IPS-11a (cell line): ENCODE data around the gene MARCHF10.
"Not testable (repeated sequence)": the region's sequence is repeated elsewhere in the genome, so short reads cannot be mapped to it uniquely, and the experiment has no call there.

Source experiments
- H3K4me3 ChIP-seq: one replicate; pipeline ENCODE4 v1.5.1; 2013; ENCODE audit warnings: low read depth, low read length, control low read depth

Gene MARCHF10

DNA sequence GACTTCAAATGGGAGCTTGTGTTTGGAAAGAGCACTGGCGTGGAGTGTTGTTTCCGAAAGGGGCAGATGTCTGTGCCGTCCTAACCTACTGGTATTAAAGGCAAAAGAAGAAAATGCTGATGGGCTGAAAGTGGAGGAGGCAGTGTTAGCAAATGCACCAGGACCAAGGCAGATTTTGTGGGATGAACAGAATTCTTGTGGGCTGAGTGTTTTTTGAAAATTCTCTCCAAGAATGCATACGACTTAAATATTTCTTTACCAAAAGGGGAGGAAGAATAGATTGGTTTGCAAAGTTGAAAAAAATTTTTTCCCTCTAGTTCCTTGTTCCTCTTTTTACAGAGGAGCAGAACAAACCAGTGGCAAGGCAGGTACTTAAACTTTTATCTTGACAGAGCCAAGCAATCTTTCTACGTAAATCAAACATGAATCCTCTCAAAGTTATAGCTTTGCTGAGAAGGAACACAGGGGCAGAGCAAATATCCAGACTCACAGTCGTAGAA is 16.8 kb downstream of the MARCHF10 start:
- no peak overlapping the region for H3K4me3 ChIP-seq

DNA sequence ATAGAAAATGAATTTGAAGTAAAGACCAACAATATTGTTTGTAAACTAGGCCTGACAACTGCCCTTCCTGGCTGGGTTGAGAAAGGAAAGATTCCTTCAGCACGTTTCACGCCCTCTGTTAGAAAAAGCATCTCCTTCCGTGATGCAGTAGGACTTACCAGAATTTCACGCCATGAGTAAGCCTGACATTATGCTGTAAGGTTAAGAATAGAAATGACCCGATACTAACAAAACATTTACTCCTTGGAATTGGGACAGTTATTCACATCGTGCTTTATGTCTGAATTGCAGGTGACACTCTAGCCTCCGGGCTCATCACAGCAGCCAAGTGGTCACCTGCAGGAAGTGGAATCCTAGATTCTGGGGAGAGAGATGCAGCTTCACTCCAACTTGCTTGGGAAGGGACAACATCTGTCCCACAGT is 17.5 kb downstream of the MARCHF10 start:
- H3K4me3 ChIP-seq = no peak overlapping the region

DNA sequence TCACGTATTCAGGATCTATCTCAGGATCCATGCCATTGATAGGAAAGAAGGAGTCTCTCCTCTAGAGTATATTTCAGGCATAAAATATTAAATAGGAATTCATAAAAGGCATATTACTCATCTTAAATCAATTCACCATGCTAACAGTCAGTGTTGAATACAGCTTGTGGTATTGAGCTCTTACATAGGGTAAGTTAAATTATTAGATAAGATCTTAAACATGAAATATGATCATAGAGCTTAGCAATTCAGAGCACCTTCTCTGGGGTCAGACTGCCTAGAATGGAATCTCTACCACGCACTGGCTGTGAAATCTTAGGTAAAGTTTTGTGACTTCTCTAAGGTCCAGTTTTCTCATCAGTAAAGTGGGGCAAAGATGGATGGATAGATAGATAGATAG is 20.7 kb downstream of the MARCHF10 start:
- no peak overlapping the region for H3K4me3 ChIP-seq

DNA sequence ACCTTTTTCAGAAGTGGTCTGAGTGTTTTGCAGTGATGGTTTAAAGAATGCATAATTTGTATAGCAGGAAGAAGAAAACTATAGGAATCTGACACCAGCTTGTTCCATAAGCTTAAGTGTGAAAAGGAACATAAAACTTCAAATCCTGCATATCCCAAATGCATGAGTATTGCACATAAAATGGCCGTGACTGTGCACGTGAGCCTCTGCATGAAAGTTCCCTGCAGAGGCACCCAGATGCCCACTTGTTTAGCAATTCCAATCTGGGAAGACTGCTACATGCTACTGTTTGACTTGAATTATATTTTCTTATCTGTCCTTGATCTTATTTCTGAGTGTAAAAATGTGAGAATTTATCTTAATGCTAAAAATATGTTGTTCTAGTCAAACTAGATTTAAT is 21.5 kb downstream of the MARCHF10 start:
- H3K4me3 ChIP-seq = no peak overlapping the region

DNA sequence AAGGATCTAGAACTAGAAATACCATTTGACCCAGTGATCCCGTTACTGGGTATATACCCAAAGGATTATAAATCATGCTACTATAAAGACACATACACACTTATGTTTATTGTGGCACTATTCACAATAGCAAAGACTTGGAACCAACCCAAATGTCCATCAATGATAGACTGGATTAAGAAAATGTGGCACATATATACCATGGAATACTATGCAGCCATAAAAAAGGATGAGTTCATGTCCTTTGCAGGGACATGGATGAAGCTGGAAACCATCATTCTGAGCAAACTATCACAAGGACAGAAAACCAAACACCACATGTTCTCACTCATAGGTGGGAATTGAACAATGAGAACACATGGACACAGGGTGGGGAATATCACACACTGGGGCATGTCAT is 22.1 kb downstream of the MARCHF10 start:
- not testable (repeated sequence) for H3K4me3 ChIP-seq

DNA sequence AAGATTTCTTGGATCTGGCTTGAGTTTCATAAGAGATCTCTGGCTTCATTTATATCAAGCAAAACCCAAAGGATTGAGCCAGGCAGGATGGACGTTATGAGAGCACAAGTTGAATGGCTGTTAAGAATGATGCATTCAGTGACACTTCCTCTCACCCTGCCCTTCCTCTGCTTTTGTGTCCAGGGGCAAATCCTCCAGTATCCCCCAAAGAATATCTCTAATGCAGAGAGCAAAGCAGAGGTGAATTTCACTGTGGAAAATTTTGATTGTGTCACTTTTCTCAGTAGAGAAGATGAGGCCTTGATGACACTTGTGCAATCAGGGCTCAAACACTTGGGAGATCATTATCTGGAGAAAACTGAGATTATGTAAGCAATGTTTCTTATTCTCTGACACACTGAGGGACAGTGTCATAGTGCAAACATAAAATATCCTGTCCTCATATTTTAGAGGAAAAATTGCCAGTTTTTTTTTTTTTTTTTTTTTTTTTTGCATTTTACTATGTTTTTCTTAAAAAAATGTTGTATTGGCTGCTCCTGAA is 25.3 kb downstream of the MARCHF10 start:
- H3K4me3 ChIP-seq = no peak overlapping the region

DNA sequence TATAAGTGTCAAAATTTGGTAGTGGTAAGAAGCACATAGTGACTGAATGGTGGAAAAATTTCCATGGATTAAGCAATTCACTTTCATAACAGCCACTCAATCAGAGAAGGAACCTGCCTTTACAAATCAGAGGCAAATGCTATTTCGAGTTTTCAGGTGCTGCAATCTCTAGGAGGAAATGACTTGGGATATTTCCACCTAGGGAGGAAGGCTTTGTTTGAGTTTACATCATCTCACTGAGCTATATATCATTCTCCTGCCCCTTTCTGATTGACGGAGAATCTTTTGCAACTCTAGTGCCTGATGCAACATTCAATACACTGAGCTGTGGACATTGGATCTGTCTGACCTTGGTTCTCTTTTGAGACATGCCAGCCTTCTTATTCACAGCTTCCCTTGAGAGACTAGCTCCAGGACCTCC is 26.3 kb downstream of the MARCHF10 start:
- H3K4me3 ChIP-seq = no peak overlapping the region

DNA sequence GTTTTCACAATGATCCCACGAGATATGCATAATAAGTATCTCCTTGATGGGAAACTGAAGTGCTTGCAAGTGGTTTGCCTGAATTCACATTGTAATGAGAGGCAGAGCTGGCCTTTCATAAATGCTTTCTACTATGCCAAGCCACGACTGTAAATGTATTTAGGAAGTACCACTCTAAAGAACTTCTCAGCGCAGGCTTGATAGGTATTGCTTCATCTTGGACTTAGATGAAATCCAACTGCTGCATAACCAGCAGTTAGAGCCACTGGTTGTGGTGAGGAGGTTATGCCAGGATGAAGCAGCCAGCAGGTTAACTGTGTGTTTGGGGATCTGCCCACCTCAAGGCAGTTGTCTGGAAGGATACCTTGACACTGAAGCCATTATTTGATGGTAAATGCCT is 26.8 kb downstream of the MARCHF10 start:
- no peak overlapping the region for H3K4me3 ChIP-seq

DNA sequence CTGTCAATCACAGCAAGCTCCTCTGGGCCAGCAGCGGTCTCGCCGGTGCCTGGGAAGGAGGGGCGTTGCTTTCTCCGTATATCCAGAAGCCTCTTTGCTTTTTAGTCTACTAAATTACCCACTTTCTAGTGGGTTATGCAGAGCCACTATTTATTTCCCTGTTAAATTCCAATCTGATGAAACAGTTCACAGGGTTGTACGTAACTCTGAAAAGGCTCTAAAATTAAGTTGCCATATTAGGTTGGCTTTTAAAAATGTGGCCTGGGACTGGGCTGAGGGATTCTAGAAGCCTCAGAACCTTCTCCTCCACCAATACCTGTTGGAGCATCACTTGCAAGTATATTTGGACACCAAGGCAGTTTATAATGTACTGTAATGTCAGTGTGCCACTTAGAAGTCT is 27.2 kb downstream of the MARCHF10 start:
- no peak overlapping the region for H3K4me3 ChIP-seq

DNA sequence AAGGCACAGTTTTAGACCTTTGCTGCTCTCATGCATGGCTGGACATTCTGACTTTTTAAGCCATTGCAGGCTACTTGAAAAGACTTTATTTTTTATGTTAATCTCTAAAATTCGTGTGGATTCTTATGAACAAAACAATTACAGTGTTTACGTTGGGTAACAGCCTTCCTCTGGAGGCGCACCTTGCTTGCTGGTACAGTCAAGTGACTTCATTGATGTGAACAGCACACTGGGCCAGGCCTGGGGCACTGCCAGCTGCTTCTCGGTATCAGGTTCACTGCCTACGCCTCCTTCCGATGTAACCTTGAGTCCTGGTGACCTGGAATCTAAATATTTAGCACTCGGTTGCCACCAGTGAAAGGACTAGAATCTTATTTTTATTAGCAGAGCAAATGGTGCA is 27.8 kb downstream of the MARCHF10 start:
- no peak overlapping the region for H3K4me3 ChIP-seq

DNA sequence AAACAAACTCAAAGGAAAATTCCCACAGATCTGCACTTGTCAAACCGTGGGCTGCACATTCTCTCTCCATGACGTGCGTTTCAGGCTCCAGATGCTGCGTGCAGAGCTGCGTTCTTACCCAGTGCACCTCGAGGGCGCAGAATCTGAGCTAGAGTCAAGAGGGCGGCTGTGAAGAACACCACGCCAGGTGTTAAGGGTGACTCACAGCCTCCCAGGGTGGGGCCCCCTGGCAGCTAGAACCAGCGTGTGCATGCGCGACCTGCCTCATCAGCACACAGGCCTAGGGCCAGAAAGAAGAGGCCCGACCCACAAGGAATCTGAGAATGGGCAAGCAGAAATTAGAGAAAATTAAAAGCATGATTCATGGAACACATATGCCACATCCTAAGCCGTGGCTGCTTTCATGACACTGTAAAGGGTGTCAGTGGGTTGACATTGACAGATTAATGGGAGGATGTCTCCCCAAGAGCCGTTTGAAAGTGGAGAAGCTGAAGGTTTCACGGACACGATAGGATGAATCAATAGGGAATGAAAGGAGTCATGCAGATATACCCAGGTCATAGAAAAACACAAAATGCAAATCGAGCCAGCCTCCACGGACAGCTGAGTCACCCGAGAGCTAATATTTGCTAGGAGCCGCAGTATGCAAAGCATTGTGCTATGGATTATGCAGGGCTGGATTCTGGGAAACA is 29.0 kb downstream of the MARCHF10 start:
- H3K4me3 ChIP-seq = no peak overlapping the region

DNA sequence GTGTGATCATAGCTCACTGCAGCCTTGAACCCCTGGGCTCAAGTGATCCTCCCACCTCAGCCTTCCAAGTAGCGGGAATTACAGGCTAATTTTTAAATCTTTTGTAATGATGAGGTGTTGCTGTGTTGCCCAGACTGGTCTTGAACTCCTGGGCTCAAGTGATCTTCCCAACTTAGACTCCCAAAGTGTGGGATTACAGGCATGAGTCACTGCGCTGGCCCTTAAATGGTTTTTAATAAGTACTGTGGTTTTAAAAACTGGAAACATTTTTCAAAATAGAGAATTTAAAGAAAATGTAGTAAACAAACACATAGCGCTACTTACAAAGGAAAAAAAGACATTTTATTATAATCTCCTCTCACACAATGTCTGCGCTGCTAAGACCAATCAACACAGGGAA is 32.2 kb downstream of the MARCHF10 start:
- H3K4me3 ChIP-seq = no peak overlapping the region

DNA sequence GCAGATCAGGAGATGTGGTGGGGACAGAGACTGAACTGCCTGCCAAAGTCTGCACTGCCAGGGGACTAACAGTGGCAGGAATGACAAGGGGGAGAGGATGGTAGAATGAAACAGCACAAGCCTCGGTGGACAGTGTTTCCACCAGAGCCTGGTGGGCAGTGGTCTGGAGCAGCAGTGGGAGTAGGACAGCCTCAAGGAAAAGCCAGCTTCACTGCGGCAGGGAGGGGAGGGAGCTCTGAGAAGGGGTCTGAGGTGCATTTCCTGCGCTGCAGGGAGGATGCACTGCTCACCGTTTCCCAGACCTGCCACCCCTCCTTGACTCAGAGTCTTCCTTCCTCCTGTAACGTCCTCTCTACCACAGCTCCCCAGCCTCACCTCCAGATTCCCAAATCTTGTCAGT is 33.8 kb downstream of the MARCHF10 start:
- no peak overlapping the region for H3K4me3 ChIP-seq

DNA sequence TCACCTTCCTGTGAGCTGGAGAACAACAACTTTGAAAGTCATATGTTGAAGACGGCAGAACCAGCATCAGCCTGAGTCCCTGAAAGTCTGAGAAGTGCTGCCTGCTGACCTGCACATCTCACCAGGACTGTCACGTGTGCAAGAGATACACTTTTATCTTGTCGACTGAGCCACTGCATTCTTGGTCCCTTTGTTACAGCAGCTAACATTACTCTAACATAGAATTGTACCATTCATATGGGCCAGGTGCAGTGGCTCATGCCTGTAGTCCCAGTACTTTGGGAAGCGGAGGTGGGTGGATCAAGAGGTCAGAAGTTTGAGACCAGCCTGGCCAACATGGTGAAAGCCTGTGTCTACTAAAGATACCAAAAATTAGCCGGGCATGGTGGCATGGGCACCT is 40.1 kb downstream of the MARCHF10 start:
- no peak overlapping the region for H3K4me3 ChIP-seq

DNA sequence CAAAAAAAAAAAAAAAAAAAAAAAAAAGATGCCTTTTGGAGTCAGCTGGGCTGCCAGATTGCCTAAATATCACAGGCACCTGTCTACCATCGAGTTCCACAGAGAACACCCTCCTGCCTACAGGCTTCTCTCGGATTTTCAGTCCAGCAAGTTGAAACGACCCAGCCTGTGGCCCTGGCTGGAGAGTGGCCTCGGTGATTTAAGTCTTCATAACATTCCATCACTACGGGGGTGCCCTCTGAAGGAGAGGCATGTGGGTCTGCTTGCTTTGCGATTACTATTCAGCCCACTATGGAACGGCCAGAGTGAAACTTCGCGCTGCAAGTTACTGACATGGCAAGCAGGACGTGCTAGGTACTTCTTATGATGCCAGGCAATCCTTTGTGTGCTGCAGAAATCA is 42.8 kb downstream of the MARCHF10 start:
- no peak overlapping the region for H3K4me3 ChIP-seq

DNA sequence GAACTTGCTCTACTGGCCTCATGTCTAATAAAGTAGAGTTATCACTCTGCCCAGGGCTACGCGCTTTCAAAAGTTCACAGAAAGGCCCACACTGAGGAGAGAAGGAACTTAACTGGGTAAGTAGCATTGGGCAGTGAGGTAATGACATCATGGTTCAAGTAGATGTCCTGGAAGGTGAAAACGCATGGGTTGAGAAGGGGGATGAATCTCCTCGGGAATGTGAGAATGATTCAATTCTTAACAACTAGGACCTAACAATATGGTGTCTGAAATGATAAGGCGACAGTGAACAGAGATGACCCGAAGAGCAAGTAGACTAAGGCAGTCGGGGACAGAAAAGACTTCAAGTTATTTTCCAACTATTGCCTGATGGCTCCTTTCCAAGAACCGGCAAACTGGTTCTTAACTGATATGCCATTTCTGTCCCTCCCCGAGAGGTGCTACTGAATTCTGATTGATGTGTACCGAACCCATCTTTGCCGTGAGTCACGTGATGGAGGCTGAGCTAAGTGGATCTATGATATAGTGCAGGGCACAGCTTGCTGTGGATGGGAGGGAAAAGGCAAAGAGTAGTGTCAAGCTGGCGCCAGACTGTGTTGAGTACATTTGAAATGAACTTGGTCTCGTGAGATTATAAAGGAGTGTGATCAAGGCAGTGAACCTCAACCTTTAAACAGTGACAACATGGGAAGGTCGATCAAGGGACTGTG is 44.1 kb downstream of the MARCHF10 start:
- no peak overlapping the region for H3K4me3 ChIP-seq

DNA sequence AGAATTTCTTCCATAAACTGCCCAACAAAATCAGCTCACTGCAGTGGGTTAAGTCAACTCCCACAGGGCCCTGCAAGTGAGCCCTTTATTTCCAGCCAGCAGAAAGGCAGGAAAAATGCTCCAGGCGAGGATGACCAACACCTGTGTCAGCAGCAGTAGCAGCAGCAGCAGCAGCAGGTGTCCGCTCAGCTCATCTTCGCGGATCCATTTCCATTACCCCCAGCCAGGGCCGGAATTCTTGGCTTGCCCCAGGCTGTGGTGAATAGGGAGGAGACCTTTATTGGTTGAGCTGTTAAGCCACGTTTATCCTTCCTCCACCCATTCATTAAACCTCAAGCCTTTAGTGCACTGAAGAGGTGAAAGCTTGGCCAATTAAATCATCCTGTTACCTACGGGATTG is 46.2 kb downstream of the MARCHF10 start:
- H3K4me3 ChIP-seq = no peak overlapping the region

DNA sequence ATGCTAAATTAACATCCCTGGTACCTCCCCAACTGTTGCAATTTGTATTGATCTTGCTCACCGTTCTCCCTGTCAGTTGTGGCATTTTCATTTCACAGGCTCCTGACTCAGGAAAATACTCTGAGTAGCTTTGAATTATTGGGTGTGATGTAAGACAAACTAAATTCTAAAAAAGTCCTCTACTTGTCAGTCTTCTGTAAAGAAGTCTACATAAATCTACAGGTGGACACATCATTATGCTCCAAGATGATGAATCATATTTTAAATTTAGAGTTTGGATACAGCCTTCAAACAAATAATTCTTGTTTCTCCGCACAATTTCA is 47.2 kb downstream of the MARCHF10 start:
- H3K4me3 ChIP-seq = no peak overlapping the region

DNA sequence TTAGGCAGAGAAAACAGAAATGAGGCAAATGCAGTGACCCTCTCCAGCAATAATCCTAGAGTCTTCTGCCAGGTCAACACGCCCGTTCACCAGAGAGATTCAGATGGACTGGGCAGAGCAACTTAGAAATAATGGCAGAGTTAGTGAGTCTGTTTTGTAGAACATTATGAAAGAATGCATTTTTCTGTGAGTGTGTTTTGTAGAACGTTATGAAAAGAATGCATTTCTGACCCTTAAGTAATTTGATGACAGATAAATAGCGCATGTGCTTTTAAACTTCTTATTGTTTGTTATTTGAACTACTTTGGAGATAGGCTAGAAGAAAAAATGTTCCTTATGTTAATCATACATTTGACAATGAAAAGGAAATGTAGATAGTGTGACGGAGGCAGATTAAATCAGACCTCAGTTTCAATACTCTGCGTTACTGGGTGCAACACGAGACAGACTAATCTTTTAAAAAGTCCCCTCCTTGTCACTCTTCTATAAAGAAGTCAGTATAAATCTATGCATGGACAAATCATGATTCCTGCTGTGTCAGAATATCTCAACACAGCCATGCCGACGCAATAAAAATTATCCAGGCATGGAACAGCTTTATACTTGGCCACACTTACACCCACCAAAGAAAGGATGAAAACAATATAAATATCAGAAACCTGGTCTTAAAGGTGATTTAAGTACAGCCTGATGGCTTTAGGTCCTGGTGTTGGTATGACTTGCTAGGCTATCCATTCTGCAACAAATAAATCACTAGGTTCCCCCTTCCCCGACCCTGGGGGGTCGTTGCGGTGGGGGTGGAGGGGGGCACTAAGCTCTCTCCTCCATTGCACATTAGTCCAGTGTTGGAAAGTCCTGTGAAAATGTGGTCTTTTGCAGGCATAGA is 47.8 kb downstream of the MARCHF10 start:
- no peak overlapping the region for H3K4me3 ChIP-seq

DNA sequence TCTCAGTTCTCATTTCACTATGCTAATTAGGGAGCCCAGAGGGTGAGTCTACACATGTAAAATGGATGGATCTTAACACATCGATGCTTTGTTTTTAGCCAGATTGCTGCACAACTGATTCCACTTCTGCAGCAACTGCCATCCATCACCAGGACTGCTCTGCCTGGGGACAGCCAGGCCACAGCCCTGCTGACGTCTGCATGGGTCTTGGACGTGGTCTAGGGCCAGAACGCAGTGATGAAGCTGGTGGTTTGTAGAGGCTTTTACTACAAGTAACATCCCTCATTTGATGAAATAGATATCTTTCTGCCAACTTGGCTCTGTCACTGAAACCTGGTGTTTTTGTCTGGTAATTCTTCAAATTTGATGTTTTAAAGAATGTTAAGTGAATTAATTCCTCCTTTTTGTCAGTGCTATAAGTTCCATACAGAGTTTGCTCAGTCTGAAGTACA is 50.6 kb downstream of the MARCHF10 start:
- H3K4me3 ChIP-seq = no peak overlapping the region

DNA sequence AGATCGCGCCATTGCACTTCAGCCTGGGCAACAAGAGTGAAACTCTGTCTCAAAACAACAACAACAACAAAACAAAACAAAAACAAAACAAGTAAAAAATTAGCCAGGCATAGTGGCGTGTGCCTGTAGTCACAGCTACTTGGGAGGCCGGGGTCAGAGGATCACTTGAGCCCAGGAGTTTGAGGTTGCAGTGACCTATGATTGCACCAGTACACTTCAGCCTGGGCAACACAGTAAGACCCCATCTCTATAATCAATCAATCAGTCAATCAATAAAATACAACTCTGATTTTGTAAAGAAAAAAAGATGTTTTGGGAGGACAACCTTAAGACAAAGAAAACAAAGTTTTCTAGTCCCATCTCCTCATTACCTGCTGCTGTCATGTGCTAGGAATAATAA is 51.9 kb downstream of the MARCHF10 start:
- no peak overlapping the region for H3K4me3 ChIP-seq
